GM19438 (cell line): ENCODE measurements around the gene MACROD2.
"Not testable (repeated sequence)": the region's sequence is repeated elsewhere in the genome, so short reads cannot be mapped to it uniquely, and the experiment has no call there.

Source experiments
- ATAC-seq: cut with Tn5 transposase; IDR thresholded peaks from one replicate; pipeline ENCODE4 v1.9.1; 2021; ENCODE audit warnings: low read depth; ENCODE audit not compliant: unreplicated experiment

Gene MACROD2

GRCh38 chr20:14245368-14245970, 250.2 kb downstream of the MACROD2 start:
- ATAC-seq: no peak

GRCh38 chr20:14259689-14260088, 264.4 kb downstream of the MACROD2 start:
- ATAC-seq: no peak

DNA sequence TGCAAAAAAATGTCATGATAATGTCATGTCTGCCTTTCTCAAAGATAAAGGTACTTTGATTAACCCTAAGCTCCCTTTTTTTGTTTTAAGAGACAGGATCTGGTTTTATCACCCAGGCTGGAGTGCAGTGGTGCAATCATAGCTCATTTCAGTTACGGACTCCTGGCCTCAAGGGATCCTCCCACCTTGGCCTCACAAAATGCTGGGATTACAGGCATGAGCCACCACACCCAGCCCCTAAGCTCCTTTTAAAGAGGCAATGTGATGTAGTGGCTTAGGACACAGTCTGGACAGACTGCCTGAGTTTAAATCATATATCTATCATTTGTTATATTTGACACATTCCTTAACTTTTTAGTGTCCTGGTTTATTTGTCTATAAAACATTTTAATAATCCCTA, 265.1 kb downstream of the MACROD2 start:
- ATAC-seq: no peak

GRCh38 chr20:14264869-14265268, 269.6 kb downstream of the MACROD2 start:
- no peak for ATAC-seq

DNA sequence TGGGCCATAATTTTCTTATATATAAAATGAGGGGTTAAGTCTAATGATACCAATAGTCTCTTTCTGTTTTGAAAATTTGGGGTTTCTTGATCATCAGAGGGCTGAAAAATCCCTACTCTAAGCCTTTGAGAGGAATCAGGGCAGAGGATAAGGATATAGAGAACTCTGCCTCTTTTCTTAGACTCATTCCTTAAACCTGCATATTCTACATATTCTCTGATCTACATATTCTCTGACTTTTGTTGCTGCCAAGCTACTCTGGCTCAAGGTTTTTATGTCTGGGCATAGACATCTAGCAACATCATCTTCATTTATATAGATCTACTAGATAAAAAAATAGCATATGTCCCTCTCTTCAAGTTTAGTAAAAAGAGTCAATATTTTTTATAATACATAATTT, 270.9 kb downstream of the MACROD2 start:
- no peak for ATAC-seq

GRCh38 chr20:14270751-14271150, 275.4 kb downstream of the MACROD2 start:
- not testable (repeated sequence) for ATAC-seq

GRCh38 chr20:14282140-14282539, 286.8 kb downstream of the MACROD2 start:
- no peak for ATAC-seq

GRCh38 chr20:14284443-14284842, 289.1 kb downstream of the MACROD2 start:
- no peak for ATAC-seq

GRCh38 chr20:14288341-14289330, 293.3 kb downstream of the MACROD2 start:
- no peak for ATAC-seq

DNA sequence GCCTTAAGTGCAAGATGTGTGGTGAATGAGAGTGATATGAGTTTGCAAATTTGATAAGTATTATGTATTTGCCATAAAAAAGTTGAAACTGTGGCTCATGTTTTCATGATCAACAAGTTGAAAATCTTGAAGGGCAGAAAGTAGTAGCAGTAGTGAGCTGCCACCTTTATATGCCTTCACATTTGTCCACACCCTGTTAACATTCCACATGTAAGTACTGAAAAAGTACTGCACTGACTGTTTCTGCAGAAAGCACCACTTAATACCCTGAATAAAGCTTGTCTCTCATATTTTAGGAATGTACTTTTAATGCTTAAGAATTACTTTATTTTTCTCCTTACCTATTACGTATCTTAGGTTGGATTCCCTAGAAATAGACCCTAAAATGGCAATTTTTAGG, 296.2 kb downstream of the MACROD2 start:
- ATAC-seq: no peak

DNA sequence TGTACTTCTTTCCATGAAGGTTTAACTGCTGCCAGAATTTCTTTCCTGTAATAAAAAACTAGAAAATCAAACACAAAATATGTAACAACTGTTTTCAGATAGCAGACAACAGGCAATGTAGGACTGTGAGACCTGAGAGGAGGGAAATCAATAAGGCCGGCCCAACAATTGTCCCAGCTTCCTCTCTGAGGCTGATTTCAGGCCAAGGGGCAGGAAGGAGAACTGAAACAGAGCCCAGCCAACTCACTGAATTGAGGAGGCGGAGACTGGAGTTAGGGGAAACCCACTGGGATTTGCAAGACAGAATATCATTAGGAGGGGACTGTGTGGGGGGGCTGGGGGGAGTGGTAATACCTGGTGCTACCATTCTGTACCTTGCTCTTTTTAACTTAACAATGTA, 299.9 kb downstream of the MACROD2 start:
- no peak for ATAC-seq

DNA sequence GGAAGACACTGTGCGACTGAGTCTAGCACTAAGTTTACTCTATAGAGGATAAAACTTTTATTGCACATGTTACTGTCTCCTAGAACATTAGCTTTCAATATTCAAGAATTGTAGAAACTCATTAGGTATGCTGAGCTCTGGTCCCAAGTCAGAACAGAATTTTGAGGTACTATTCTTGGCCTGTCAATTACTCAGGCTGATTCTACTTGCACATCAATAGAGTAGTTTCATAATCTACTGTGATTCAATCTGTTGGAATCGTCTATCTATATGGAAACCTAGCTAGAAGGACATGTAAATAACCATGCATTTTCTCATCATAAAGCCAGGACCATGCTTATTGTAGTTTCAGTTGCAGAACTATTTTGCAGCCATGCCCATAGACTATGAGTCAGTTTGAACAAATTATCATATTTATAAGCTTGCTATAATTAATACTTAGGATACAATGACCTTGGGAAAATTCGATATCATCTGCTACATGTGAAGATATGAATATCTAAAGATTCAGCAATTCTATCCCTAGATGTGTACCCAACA, 300.5 kb downstream of the MACROD2 start:
- ATAC-seq: no peak

GRCh38 chr20:14299831-14300230, 304.5 kb downstream of the MACROD2 start:
- ATAC-seq: no peak

GRCh38 chr20:14303106-14303505, 307.8 kb downstream of the MACROD2 start:
- ATAC-seq: no peak

DNA sequence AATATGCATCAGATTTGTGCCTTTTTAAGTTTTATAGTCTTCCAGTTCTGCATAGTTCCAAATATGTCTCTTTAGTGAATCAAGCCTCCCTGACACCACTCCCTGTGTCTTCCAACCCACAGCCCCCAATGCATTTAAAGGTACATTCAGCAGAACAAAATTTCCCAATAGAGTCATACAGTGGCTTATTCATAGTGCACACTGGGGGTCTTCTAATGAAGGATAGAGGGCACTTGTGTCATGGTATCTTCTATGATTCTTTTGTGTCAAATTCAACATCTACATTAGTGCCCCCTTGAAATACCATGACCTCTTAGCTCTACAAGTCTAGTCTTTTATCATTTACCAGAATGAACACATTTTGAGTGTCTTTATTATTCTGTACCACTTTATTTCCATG, 308.3 kb downstream of the MACROD2 start:
- ATAC-seq: no peak

DNA sequence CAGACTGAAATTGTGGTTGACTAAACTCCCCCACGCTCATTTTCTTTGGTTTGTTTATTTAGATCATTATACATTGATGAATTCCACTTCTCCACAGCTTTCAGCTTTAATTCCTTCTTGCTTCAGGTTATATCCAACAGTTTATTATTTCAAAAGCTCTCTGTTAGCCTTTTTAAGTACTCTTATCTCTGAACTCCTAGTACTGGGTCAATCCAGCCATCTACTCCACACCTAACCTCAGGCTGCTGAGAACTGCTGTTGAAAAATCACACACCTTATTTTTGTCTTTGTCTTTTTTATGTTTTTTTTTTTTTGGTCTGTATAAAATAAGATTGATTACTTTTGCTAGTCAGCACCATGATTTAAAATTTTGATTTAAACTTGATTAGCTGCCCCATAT, 309.2 kb downstream of the MACROD2 start:
- ATAC-seq: no peak

DNA sequence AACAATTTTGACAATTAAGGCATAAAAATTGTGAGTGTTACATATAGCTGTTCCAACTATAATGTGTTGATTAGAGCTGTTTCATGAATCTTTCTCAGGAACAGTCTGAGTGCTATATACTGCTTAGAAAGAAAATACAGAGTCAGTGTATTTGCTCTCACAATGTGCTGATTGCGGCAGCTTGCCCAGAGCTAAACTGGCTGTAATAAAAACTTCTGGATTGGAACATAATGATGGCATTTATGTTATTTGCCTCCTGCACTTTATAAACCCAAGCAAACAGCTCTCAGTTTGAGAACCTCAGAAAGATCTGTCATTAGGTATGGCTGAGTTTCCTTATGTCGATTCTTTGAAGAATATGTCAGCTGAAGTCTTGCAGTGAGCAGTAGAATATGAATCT, 312.6 kb downstream of the MACROD2 start:
- ATAC-seq: no peak

DNA sequence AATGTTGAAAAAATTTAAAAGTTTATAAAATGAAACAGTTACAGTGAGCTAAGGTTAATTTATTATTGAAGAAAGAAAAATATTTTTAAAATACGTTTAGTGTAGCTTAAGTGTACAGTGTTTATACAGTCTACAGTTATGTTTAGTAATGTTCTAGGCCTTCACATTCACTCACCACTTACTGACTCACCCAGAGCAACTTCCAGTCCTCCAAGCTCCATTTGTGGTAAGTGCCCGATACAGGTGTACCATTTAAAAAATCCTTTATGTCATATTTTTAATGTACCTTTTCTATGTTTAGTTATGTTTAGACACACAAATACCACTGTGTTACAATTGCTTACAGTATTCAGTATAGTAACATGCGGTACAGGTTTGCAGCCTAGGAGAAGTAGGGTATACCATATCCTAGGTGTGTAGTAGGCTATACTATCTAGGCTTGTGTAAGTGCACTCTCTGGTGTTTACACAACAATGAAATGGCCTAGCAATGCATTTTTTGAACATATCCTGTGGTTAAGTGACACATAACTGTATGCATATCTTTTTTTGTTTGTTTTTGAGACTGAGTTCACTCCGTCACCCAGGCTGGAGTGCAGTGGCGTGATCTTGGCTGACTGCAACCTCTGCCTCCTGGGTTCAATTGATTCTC, 315.8 kb downstream of the MACROD2 start:
- no peak for ATAC-seq

DNA sequence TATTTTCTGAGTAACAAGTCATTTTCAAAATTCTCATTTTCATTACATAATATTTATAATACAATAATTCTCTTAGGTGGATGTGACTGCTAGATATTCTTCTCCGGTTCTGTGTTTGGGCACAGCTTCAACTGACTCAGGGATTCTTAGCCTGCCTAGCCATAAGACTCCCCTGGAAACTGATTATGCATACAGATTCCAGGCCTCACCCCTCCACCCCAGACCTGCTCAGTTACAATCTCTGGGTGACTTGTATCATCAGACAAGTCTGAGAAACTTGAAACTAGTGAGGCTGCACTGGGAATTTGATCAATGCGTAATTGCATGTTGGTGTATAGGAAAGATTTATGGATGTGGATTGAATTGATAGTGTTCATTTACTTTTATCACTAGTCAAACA, 316.7 kb downstream of the MACROD2 start:
- ATAC-seq: no peak

DNA sequence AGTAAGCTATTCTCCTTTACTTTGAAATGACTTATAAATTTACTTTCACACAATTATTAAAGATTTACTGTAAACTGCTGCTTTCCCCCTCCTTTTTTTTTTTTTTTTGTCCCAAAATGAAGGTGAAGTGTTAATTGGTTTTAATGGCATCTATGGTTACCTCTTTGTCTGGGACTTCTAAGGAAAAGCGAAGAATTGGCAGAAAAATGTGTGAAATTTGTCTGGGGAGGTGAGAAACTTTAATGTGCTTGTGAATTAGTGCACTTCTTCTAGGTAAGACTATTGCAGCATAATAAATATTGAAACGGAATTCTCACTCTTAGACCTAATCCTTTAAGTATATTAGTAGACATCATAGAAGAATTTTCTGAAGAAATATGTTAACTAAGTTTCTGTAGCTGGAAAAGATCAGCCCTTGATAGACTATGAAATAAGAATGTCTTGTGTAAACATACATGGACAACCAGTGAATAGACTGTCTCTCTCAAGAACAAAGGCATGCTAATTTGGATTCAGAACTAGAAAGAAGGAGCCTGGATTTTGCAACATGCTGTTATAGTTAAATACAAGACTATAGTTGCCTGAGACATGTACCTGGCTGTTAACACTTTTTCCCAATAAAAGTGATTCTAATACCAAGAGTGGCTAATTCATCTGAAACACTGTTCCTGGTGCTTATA, 318.2 kb downstream of the MACROD2 start:
- ATAC-seq: no peak

- no peak for ATAC-seq
Measured at GRCh38 chr20:14319704-14320103, 324.4 kb downstream of the MACROD2 start.
